OCI-LY3 (cell line): Measurements from ENCODE around the gene SDF2L1.
"Not testable (repeated sequence)": the region's sequence is repeated elsewhere in the genome, so short reads cannot be mapped to it uniquely, and the experiment has no call there.

ENCODE experiments used
- H2AFZ ChIP-seq: fragments of 200-600, 300-600 bp; shearing (Covaris generic); 2 replicates; pipeline ENCODE4 v1.6.0; 2014; ENCODE audit warnings: antibody characterized with exemption, low read depth, low read length
- H3K27ac ChIP-seq: fragments of 200-600, 300-600 bp; sonication (generic); 2 replicates; pipeline ENCODE4 v1.5.1; 2014; ENCODE audit warnings: mild to moderate bottlenecking, low read length, moderate library complexity, mixed read lengths
- H3K27me3 ChIP-seq: fragments of 200-600, 300-600 bp; sonication (generic); 2 replicates; pipeline ENCODE4 v1.6.1; 2014; ENCODE audit warnings: low read depth, low read length, mixed read lengths
- H3K36me3 ChIP-seq: fragments of 200-600, 300-600 bp; sonication (generic); replicated peaks from 2 replicates; pipeline ENCODE3; 2014; ENCODE audit warnings: low read depth, low read length, mixed read lengths
- H3K4me1 ChIP-seq: fragments of 300-600, 200-600 bp; sonication (generic); 2 replicates; pipeline ENCODE4 v1.6.1; 2014; ENCODE audit warnings: low read length, mixed read lengths
- H3K4me2 ChIP-seq: fragments of 200-600, 300-600 bp; sonication (generic); 2 replicates; pipeline ENCODE4 v1.6.1; 2014; ENCODE audit warnings: low read length, mixed read lengths
- H3K4me3 ChIP-seq: fragments of 300-600, 200-600 bp; sonication (generic); 2 replicates; pipeline ENCODE4 v1.5.1; 2014; ENCODE audit warnings: antibody characterized with exemption, mild to moderate bottlenecking, low read length, moderate library complexity
- H3K79me2 ChIP-seq: fragments of 300-600, 200-600 bp; shearing (Covaris generic); 2 replicates; pipeline ENCODE4 v1.6.1; 2014; ENCODE audit warnings: mild to moderate bottlenecking, low read length, mixed read lengths
- H3K9ac ChIP-seq: fragments of 300-600, 200-600 bp; shearing (Covaris generic); 2 replicates; pipeline ENCODE4 v1.6.0; 2014; ENCODE audit warnings: mild to moderate bottlenecking, low read length, moderate library complexity
- H3K9me3 ChIP-seq: fragments of 200-600, 300-600 bp; shearing (Covaris generic); 2 replicates; pipeline ENCODE4 v1.6.1; 2014; ENCODE audit warnings: low read length, mixed read lengths; ENCODE audit not compliant: insufficient read depth
- H4K20me1 ChIP-seq: fragments of 200-600, 300-600 bp; sonication (generic); 2 replicates; pipeline ENCODE4 v1.6.1; 2016; ENCODE audit warnings: low read length, mixed read lengths; ENCODE audit not compliant: insufficient read depth
- EZH2phosphoT487 ChIP-seq: fragments of 200-600 bp; shearing (Covaris generic); IDR thresholded peaks from 2 replicates; pipeline ENCODE4 v1.6.1; 2018; ENCODE audit warnings: antibody characterized with exemption, mixed run types, low read depth
- TF ChIP-seq, protein P1 (sequence below): fragments of 200-600, 300-600 bp; sonication (generic); IDR thresholded peaks from 2 replicates; pipeline ENCODE4 v1.5.1; 2014; ENCODE audit warnings: antibody characterized with exemption, low read length, low read depth

SDF2L1 gene

DNA sequence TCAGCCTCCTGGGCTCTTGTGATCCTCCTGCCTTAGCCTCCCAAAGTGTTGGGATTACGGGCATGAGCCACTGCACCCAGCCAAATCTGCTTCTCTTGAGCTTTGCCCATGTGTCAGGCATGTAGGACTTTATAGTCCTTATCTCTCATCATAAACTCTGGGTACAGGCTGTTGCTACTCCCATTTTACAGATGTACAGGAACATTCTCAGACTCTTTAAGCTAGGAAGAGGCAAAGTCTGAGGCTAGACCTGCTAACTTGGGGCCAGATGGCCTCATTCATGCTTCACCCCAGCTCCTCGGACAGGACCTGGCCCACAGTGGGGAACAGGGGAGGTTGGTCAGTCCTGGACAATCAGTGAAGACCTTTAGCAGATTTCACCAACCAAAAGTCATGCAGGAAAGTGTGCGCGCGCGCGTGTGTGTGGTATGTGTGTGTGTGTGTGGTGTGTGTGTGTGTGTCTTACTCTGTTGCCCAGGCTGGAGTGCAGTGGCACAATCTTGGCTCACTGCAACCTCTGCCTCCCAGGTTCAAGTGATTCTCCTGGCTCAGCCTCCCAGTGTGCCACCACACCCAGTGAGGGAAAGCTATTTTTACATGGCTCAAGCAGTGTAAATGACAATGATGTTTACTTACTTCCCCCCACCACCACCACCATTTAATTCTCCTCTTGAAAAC, 36.1 kb upstream of the SDF2L1 start:
- TF ChIP-seq, protein P1, sequence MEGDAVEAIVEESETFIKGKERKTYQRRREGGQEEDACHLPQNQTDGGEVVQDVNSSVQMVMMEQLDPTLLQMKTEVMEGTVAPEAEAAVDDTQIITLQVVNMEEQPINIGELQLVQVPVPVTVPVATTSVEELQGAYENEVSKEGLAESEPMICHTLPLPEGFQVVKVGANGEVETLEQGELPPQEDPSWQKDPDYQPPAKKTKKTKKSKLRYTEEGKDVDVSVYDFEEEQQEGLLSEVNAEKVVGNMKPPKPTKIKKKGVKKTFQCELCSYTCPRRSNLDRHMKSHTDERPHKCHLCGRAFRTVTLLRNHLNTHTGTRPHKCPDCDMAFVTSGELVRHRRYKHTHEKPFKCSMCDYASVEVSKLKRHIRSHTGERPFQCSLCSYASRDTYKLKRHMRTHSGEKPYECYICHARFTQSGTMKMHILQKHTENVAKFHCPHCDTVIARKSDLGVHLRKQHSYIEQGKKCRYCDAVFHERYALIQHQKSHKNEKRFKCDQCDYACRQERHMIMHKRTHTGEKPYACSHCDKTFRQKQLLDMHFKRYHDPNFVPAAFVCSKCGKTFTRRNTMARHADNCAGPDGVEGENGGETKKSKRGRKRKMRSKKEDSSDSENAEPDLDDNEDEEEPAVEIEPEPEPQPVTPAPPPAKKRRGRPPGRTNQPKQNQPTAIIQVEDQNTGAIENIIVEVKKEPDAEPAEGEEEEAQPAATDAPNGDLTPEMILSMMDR: no peak
- no peak for TF ChIP-seq EZH2phosphoT487
- Histone ChIP-seq H3K4me3 (no peak overlapping the region), H3K9me3 (no peaks in the 10 kb centered on the region), H3K4me1 (peaks cover 19% of the 10 kb centered on the region), H3K79me2 (peaks cover 96% of the 10 kb centered on the region), H3K27me3 (no peaks in the 10 kb centered on the region), H4K20me1 (peaks cover 77% of the 10 kb centered on the region), H3K36me3 (peaks cover 36% of the 10 kb centered on the region), H3K4me2 (no peak overlapping the region), H3K9ac (no peak overlapping the region), H3K27ac (no peak overlapping the region), H2AFZ (no peak overlapping the region)

DNA sequence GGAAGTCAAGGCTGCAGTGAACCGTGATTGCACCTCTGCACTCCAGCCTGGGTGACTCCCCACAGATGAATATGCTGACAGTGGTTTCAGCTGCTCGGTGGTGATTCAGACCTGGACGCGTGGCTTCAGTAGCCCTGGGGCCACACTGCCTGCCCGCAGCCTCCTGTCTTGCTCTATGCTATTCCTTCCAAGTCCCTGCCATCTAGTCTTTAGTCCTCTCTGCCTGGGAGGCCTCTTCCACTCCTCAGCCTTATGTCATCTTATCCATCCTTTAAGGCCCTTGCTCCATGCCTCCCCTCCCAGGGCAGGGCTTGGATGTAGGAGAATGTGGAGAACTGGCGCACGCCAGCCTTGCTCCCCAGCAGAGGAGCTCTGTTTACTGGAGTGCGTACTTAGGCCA, 35.3 kb upstream of the SDF2L1 start:
- no peak overlapping the region for H3K9ac ChIP-seq
- H3K27ac ChIP-seq: no peak overlapping the region
- no peak overlapping the region for H2AFZ ChIP-seq
- peaks cover 79% of the 10 kb centered on the region for H4K20me1 ChIP-seq
- peak overlapping the region; percentile 31; the same call in 1 of the 2 replicates for H3K4me2 ChIP-seq
- TF ChIP-seq, protein P1: no peak
- TF ChIP-seq EZH2phosphoT487: no peak
- no peak overlapping the region for H3K4me3 ChIP-seq
- no peaks in the 10 kb centered on the region for H3K27me3 ChIP-seq
- H3K79me2 ChIP-seq: peaks cover 96% of the 10 kb centered on the region
- H3K36me3 ChIP-seq: peaks cover 43% of the 10 kb centered on the region
- peaks cover 19% of the 10 kb centered on the region for H3K4me1 ChIP-seq
- no peaks in the 10 kb centered on the region for H3K9me3 ChIP-seq

- not testable (repeated sequence) for H3K9ac ChIP-seq, H2AFZ ChIP-seq, H3K27me3 ChIP-seq, H3K4me3 ChIP-seq, H3K4me2 ChIP-seq, H3K9me3 ChIP-seq, H3K27ac ChIP-seq
- Histone ChIP-seq H3K36me3 (peaks cover 53% of the 10 kb centered on the region), H4K20me1 (peaks cover 76% of the 10 kb centered on the region), H3K79me2 (peaks cover 95% of the 10 kb centered on the region), H3K4me1 (peaks cover 33% of the 10 kb centered on the region)
Measured at GRCh38 chr22:21609556-21610157, 32.4 kb upstream of the SDF2L1 start.

GRCh38 chr22:21611210-21611977, 30.7 kb upstream of the SDF2L1 start:
- peaks cover 70% of the 10 kb centered on the region for H4K20me1 ChIP-seq
- no peak overlapping the region for H3K4me3 ChIP-seq
- H3K9ac ChIP-seq: no peak overlapping the region
- TF ChIP-seq, protein P1: no peak
- TF ChIP-seq EZH2phosphoT487: no peak
- H3K9me3 ChIP-seq: no peaks in the 10 kb centered on the region
- peaks cover 56% of the 10 kb centered on the region for H3K36me3 ChIP-seq
- H3K4me1 ChIP-seq: peaks cover 35% of the 10 kb centered on the region
- no peak overlapping the region for H3K27ac ChIP-seq
- no peaks in the 10 kb centered on the region for H3K27me3 ChIP-seq
- H3K79me2 ChIP-seq: peaks cover 93% of the 10 kb centered on the region
- no peak overlapping the region for H3K4me2 ChIP-seq
- no peak overlapping the region for H2AFZ ChIP-seq
